GM12891 (cell line): ENCODE data around the gene LDB2.

Experiments used
- DNase-seq: peaks from one replicate; pipeline ENCODE4 v3.0.0; 2011; ENCODE audit warnings: low spot score; ENCODE audit not compliant: insufficient read length
- FAIRE-seq: peaks from 2 replicates; lab custom pipeline; 2011; peaks lifted over from hg19 to GRCh38; lab: Jason Lieb, UNC
- PAX5 ChIP-seq: IDR thresholded peaks from 2 replicates; pipeline ENCODE4 v1.6.1; 2011; ENCODE audit warnings: low read length, moderate library complexity, mild to moderate bottlenecking; ENCODE audit not compliant: insufficient read depth, severe bottlenecking
- POLR2A ChIP-seq: IDR thresholded peaks from 2 replicates; pipeline ENCODE4 v1.6.1; 2011; ENCODE audit warnings: low read depth, low read length, control low read depth
- POLR2AphosphoS5 ChIP-seq: IDR thresholded peaks from 2 replicates; pipeline ENCODE4 v1.6.1; 2011; ENCODE audit warnings: low read depth, low read length, control low read depth
- POU2F2 ChIP-seq: IDR thresholded peaks from 2 replicates; pipeline ENCODE4 v1.6.1; 2011; ENCODE audit warnings: low read depth, mild to moderate bottlenecking, control low read depth, low read length, moderate library complexity
- SPI1 ChIP-seq: IDR thresholded peaks from 2 replicates; pipeline ENCODE4 v1.6.1; 2011; ENCODE audit warnings: low read depth, low read length, control low read depth
- TAF1 ChIP-seq: IDR thresholded peaks from 2 replicates; pipeline ENCODE4 v1.6.1; 2011; ENCODE audit warnings: low read depth, low read length, control low read depth

LDB2 gene

DNA sequence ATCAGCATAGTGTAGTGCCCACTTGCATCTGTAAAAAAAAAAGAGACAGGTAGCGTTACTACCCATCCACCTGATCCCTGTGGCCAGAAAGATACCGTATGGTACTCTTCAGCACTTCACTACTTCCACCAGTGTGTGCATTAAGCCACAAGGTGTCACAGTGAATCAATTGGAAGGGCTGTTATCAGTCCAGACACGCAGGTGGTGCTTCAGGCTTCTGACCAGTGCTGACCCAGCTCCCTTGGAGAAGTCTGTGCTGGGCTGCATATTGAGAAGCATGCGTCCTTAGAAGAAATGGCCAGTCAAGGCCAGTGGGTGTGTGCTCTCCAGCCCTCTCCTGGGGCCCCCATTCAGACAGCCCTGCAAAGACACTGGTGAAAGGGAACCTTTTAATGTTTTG, 10.6 kb downstream of the LDB2 start:
- DNase-seq (no peak), FAIRE-seq (no peak)
- no peak for TF ChIP-seq POLR2A
- no peak for TF ChIP-seq PAX5
- no peak for TF ChIP-seq TAF1
- TF ChIP-seq SPI1 = no peak
- TF ChIP-seq POU2F2 = no peak
- TF ChIP-seq POLR2AphosphoS5 = no peak

- DNase-seq = no peak
- TF ChIP-seq POLR2AphosphoS5 (no peak), PAX5 (no peak), SPI1 (no peak), POU2F2 (no peak), TAF1 (no peak), POLR2A (no peak)
- no peak for FAIRE-seq
Measured at GRCh38 chr4:16884673-16885460, 13.6 kb downstream of the LDB2 start.

DNA sequence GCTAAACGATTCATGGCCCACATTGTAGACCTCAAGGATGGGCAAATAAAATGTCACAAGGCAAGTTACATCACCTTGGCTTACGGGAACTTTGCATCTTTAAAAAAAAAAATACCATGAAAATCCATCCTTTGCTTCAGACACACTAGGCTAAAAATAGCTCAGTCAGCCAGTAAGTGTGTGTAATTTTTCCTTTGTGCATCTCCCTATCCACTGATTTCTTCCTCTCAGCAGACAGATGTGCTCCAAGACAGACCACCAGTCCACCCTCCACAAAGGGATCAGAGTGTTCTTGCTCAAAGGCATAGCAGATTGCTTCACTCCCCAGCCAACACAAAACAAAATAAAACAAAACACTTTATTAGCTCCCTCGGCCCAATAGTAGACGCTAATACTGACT, 14.6 kb downstream of the LDB2 start:
- no peak for DNase-seq
- FAIRE-seq = no peak
- TF ChIP-seq PAX5 (no peak), POLR2A (no peak), POLR2AphosphoS5 (no peak), TAF1 (no peak), SPI1 (no peak), POU2F2 (no peak)

- no peak for DNase-seq
- TF ChIP-seq POU2F2 (no peak), POLR2A (no peak), SPI1 (no peak), TAF1 (no peak), POLR2AphosphoS5 (no peak), PAX5 (no peak)
- FAIRE-seq = no peak
Measured at GRCh38 chr4:16881151-16881884, 17.1 kb downstream of the LDB2 start.

DNA sequence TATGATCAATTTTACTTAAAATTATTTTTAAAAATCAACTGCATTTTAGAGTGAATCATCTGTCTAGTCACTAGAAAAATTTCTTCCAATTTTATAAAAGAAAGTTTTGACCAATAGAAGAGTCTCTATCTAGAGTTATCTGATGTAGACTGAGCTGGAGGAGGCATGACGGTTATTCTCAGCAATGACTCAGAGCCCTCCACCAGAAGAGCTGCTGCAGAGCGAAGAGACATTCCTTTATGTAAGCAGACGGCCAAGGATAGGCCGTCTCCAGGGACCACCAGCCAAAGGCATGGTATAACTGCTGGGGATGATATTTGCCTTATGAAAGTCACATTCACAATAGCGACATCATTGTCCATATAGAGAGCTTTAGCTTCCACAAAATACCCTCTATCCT, 23.0 kb downstream of the LDB2 start:
- TF ChIP-seq POLR2A (no peak), TAF1 (no peak), POLR2AphosphoS5 (no peak), POU2F2 (no peak), SPI1 (no peak), PAX5 (no peak)
- no peak for DNase-seq
- no peak for FAIRE-seq

GRCh38 chr4:16869594-16870245, 28.7 kb downstream of the LDB2 start:
- FAIRE-seq (no peak), DNase-seq (no peak)
- TF ChIP-seq POLR2AphosphoS5 (no peak), PAX5 (no peak), TAF1 (no peak), POLR2A (no peak), SPI1 (no peak)

GRCh38 chr4:16868674-16869073, 29.8 kb downstream of the LDB2 start:
- DNase-seq (no peak), FAIRE-seq (no peak)
- TF ChIP-seq POU2F2 (no peak), SPI1 (no peak), POLR2A (no peak), TAF1 (no peak), PAX5 (no peak), POLR2AphosphoS5 (no peak)

- FAIRE-seq = no peak
- DNase-seq = no peak
- no peak for TF ChIP-seq POLR2A
- no peak for TF ChIP-seq TAF1
- no peak for TF ChIP-seq PAX5
- TF ChIP-seq POLR2AphosphoS5 = no peak
- no peak for TF ChIP-seq SPI1
- no peak for TF ChIP-seq POU2F2
Measured at GRCh38 chr4:16867827-16868226, 30.6 kb downstream of the LDB2 start.

DNA sequence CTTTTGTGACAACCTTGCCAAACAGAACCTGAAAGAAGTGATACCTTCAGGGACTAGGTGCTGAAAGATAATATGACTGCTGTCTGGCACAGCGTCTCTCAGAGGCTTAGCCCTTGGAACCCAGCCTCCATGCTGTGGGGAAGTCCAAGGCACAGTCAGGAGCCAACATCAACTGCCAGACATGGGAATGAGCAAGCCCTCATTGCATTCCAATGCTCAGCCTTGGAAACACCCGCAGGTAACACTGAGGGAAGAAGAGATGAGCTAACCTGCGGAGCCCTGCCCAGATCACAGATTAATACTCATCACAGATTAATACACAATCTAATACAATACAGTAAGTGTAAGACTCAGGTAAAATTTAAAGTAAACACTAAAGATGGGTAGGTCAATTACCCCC, 31.5 kb downstream of the LDB2 start:
- DNase-seq (no peak), FAIRE-seq (no peak)
- no peak for TF ChIP-seq PAX5
- no peak for TF ChIP-seq POLR2A
- no peak for TF ChIP-seq POLR2AphosphoS5
- no peak for TF ChIP-seq POU2F2
- TF ChIP-seq SPI1 = no peak
- TF ChIP-seq TAF1 = no peak
